ACHN (cell line): ENCODE results near the gene EDN3.
A peak's percentile ranks its signal among the peaks of the same experiment; 100 is the strongest.
"Not testable (repeated sequence)": the region's sequence is repeated elsewhere in the genome, so short reads cannot be mapped to it uniquely, and the experiment has no call there.

Source experiments
- DNase-seq: peaks from one replicate; pipeline ENCODE4 v3.0.0-alpha.2; 2015
- in situ Hi-C: cut with HindIII; loops from 2 replicates; pipeline ENCODE4 v1.10.0; 2017; ENCODE audit warnings: low sequenced_read_pairs, low pct_ligation_motif_present, low pct_unique_long_range_greater_than_20kb

EDN3 gene

GRCh38 chr20:59331721-59332329 lies 31.4 kb downstream of the EDN3 start:
- no peak for DNase-seq
- in situ Hi-C loops = no loop called here

- in situ Hi-C loops = no loop called here
- no peak for DNase-seq
Measured at GRCh38 chr20:59333260-59333845, 32.9 kb downstream of the EDN3 start.

GRCh38 chr20:59333951-59334350 lies 33.5 kb downstream of the EDN3 start:
- in situ Hi-C loops = no loop called here
- DNase-seq = no peak

- in situ Hi-C loops = no loop called here
- no peak for DNase-seq
Measured at GRCh38 chr20:59334651-59335300, 34.4 kb downstream of the EDN3 start.

- no peak for DNase-seq
- in situ Hi-C loops = no loop called here
Measured at GRCh38 chr20:59335377-59335776, 35.0 kb downstream of the EDN3 start.

GRCh38 chr20:59336540-59336939 lies 36.1 kb downstream of the EDN3 start:
- no peak for DNase-seq
- in situ Hi-C loops = no loop called here

- DNase-seq, in situ Hi-C loops: not testable (repeated sequence)
Measured at GRCh38 chr20:59338444-59338843, 38.0 kb downstream of the EDN3 start.

GRCh38 chr20:59340201-59340885 lies 39.9 kb downstream of the EDN3 start:
- in situ Hi-C loops = no loop called here
- no peak for DNase-seq

GRCh38 chr20:59341285-59342022 lies 41.0 kb downstream of the EDN3 start:
- in situ Hi-C loops, DNase-seq: not testable (repeated sequence)

- DNase-seq = no peak
- in situ Hi-C loops = no loop called here
Measured at GRCh38 chr20:59342023-59342957, 41.9 kb downstream of the EDN3 start.

- in situ Hi-C loops = no loop called here
- DNase-seq = no peak
Measured at GRCh38 chr20:59346061-59346460, 45.6 kb downstream of the EDN3 start.

GRCh38 chr20:59349277-59349676 lies 48.9 kb downstream of the EDN3 start:
- in situ Hi-C loops = no loop called here

GRCh38 chr20:59350330-59351156 lies 50.1 kb downstream of the EDN3 start:
- in situ Hi-C loops = no loop called here
- no peak for DNase-seq

More at GRCh38 chr20:59349277-59349676, 48.9 kb downstream of the EDN3 start:
- DNase-seq = no peak

GRCh38 chr20:59351157-59352040 lies 51.0 kb downstream of the EDN3 start:
- in situ Hi-C loops = no loop called here
- peak; percentile 61 for DNase-seq

GRCh38 chr20:59352541-59352940 lies 52.1 kb downstream of the EDN3 start:
- in situ Hi-C loops = no loop called here
- no peak for DNase-seq

- DNase-seq = no peak
- in situ Hi-C loops = no loop called here
Measured at GRCh38 chr20:59352990-59353389, 52.6 kb downstream of the EDN3 start.
